HFFc6 (cell line): ENCODE measurements around the gene MEIKIN. TPM values are rescaled to one million over a fixed set of nuclear protein-coding genes. Genes with fewer than 3 reads are reported as not detected.
"Not testable (repeated sequence)": the region's sequence is repeated elsewhere in the genome, so short reads cannot be mapped to it uniquely, and the experiment has no call there.

Source experiments
- DNase-seq: peaks from one replicate; pipeline ENCODE4 v3.0.0-alpha.2; 2018
- H3K27ac Mint-ChIP-seq: 2 replicates; pipeline ENCODE4 v1.8.0; 2020; ENCODE audit warnings: mild to moderate bottlenecking, mixed read lengths
- H3K27me3 Mint-ChIP-seq: 2 replicates; pipeline ENCODE4 v1.8.0; 2021; ENCODE audit warnings: mild to moderate bottlenecking, moderate library complexity, mixed read lengths; ENCODE audit not compliant: insufficient read depth
- H3K36me3 Mint-ChIP-seq: 2 replicates; pipeline ENCODE4 v1.8.0; 2021; ENCODE audit warnings: low read depth, mixed read lengths
- H3K4me1 Mint-ChIP-seq: 2 replicates; pipeline ENCODE4 v1.8.0; 2020; ENCODE audit warnings: low read depth, mixed read lengths
- H3K4me3 Mint-ChIP-seq: 2 replicates; pipeline ENCODE4 v1.8.0; 2020; ENCODE audit warnings: mild to moderate bottlenecking, moderate library complexity, mixed read lengths
- H3K9me3 Mint-ChIP-seq: 2 replicates; pipeline ENCODE4 v1.8.0; 2020; ENCODE audit warnings: mild to moderate bottlenecking, mixed read lengths
- total RNA-seq, 6 experiments: library from RNA; stranded (reverse); fragmentation: NEBNext Ultra II Directional; extraction: Animal tissue kit (Norgen Biotek cat#: 25700); gene quantifications; 2 replicates in 1 of 6; 3 replicates in 5 of 6; pipeline ENCODE4 v1.2.3, GENCODE V29; 2021
- TF ChIP-seq, protein P1 (sequence below): fragments of 200-600 bp; sonication (generic); IDR thresholded peaks from 2 replicates; pipeline ENCODE4 v1.5.0; 2021; ENCODE audit warnings: antibody characterized with exemption, mild to moderate bottlenecking

The MEIKIN gene
- total RNA-seq, 6 experiments from 2014 or later: not detected

DNA sequence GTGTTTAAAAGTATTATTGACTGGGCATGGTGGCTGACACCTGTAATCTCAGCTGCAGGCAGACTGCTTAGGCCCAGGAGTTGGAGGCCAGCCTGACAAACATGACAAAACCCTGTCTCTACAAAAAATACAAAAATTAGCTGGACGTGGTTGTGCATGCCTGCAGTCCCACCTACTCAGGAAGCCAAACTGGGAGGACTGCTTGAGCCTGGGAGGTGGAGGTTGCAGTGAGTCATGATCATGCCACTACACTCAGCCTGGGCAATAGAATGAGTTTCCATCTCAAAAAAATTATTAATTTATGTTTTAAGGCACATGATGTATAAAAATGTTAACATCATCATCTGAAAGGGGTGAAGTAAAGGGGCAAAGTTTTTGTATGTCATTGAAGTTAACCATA is 98.9 kb downstream of the MEIKIN start:
- Mint-ChIP-seq H3K27ac (no peak overlapping the region), H3K27me3 (peaks cover 3% of the 10 kb centered on the region), H3K9me3 (peaks cover 58% of the 10 kb centered on the region), H3K4me1 (no peaks in the 10 kb centered on the region), H3K4me3 (no peak overlapping the region), H3K36me3 (peaks cover 9% of the 10 kb centered on the region)
- no peak for DNase-seq
- TF ChIP-seq, protein P1, sequence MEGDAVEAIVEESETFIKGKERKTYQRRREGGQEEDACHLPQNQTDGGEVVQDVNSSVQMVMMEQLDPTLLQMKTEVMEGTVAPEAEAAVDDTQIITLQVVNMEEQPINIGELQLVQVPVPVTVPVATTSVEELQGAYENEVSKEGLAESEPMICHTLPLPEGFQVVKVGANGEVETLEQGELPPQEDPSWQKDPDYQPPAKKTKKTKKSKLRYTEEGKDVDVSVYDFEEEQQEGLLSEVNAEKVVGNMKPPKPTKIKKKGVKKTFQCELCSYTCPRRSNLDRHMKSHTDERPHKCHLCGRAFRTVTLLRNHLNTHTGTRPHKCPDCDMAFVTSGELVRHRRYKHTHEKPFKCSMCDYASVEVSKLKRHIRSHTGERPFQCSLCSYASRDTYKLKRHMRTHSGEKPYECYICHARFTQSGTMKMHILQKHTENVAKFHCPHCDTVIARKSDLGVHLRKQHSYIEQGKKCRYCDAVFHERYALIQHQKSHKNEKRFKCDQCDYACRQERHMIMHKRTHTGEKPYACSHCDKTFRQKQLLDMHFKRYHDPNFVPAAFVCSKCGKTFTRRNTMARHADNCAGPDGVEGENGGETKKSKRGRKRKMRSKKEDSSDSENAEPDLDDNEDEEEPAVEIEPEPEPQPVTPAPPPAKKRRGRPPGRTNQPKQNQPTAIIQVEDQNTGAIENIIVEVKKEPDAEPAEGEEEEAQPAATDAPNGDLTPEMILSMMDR: no peak

DNA sequence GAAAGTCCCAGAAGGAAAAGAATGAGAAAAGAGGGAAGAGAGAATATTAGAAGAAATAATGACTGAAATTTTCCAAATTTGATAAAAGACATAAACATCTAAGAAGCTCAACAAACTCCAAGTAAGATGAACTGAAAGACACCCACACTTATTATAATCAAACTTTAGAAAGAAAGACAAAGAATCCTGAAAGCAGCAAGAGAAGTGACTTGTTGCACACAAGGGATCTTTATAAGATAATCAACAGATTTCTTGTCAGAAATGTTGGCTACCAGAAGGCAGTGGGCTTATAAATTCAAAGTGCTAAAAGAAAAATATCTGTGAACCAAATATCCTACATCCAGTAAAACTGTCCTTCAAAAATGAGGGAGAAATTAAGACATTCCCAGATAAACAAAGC is 99.6 kb downstream of the MEIKIN start:
- Mint-ChIP-seq H3K9me3 (peaks cover 58% of the 10 kb centered on the region), H3K27me3 (peaks cover 7% of the 10 kb centered on the region), H3K27ac (no peak overlapping the region), H3K4me1 (no peaks in the 10 kb centered on the region), H3K36me3 (peaks cover 9% of the 10 kb centered on the region), H3K4me3 (no peak overlapping the region)
- no peak for DNase-seq
- TF ChIP-seq, protein P1: no peak

DNA sequence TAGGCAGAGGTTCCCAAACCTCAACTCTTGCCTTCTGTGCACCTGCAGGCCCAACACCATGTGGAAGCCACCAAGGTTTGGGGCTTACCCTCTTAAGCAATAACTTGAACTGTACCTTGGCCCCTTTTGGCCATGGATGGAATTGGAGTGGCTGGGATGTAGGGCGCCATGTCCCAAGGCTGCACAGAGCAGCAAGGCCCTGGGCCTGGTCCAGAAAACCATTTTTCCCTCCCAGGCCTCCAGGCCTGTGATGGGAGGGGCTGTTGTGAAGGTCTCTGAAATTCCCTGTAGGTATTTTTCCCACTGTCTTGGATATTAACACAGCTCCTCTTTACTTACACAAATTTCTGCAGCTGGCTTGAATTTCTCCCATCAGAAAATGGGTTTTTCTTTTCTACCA is 102.5 kb downstream of the MEIKIN start:
- not testable (repeated sequence) for DNase-seq, H3K4me3 Mint-ChIP-seq, H3K36me3 Mint-ChIP-seq, H3K27ac Mint-ChIP-seq, H3K4me1 Mint-ChIP-seq, H3K27me3 Mint-ChIP-seq
- peaks cover 42% of the 10 kb centered on the region for H3K9me3 Mint-ChIP-seq

DNA sequence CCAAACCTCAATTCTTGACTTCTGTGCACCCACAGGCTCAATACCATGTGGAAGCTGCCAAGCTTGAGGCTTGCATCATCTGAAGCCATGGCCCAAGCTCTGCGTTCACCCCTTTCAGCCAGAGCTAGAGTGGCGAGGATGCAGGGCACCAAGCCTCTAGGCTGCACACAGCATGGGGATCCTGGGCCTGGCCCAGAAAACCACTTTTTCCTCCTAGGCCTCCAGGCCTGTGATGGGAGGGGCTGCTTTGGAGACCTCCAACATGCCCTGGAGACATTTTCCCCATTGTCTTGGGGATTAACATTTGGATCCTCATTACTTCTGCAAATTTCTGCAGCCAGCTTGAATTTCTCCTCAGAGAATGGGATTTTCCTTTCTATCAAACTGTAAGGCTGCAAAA is 112.8 kb downstream of the MEIKIN start:
- not testable (repeated sequence) for H3K4me1 Mint-ChIP-seq, H3K27ac Mint-ChIP-seq, H3K4me3 Mint-ChIP-seq, H3K9me3 Mint-ChIP-seq, DNase-seq, H3K27me3 Mint-ChIP-seq, H3K36me3 Mint-ChIP-seq

DNA sequence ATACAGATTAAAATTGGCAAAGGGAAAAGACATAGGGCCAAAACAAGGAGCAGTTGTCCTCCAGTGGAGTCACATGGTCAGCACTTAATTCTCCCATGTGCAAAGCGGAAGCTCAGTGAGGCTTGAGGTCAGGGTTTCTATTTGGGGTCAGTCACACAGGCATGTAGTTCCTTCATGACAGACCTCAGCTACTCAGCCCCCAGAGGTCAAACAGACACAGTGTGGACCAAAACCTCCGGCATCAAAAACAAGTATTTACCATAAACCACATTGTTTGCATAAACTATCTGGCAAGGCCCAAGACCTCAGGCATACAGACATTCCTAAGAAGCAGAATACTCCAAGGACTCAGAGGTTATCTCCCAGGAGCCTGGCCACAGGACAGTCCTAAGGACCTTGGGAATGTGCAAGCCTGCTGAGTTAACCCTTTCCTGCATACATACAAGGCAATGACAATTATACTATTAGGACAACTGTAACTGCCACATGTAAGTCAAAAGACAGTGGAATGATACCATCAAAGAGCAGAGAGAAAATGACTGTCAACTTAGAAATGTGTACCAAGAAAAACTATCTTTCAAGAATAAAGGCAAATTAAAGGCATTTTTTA is 120.0 kb downstream of the MEIKIN start:
- H3K27me3 Mint-ChIP-seq: peaks cover 4% of the 10 kb centered on the region; the same call in 1 of the 2 replicates
- peaks cover 14% of the 10 kb centered on the region for H3K4me1 Mint-ChIP-seq
- no peak overlapping the region for H3K4me3 Mint-ChIP-seq
- TF ChIP-seq, protein P1: no peak
- no peaks in the 10 kb centered on the region for H3K36me3 Mint-ChIP-seq
- no peaks in the 10 kb centered on the region for H3K9me3 Mint-ChIP-seq
- H3K27ac Mint-ChIP-seq: no peak overlapping the region
- DNase-seq: no peak

DNA sequence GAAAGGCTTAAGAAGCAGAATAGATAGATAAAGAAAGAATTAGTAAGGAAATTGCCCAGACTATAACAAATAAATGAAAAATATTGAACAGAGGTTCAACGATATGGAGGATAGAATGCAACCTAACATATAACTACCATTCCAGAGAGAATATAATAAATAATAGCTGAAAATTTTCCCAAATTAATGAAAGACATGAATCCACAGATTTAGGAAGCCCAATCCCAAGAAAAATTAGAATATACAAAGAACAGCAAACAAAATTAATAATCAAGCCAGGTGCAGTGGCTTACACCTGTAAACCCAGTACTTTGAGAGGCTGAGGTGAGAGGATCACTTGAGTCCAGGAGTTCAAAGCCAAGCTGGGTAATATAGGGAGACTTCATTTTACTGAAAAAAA is 120.8 kb downstream of the MEIKIN start:
- Mint-ChIP-seq H3K27me3 (peaks cover 4% of the 10 kb centered on the region; the same call in 1 of the 2 replicates), H3K27ac (no peak overlapping the region), H3K36me3 (no peaks in the 10 kb centered on the region), H3K4me3 (no peak overlapping the region), H3K9me3 (no peaks in the 10 kb centered on the region), H3K4me1 (peaks cover 14% of the 10 kb centered on the region)
- TF ChIP-seq, protein P1: no peak
- no peak for DNase-seq

DNA sequence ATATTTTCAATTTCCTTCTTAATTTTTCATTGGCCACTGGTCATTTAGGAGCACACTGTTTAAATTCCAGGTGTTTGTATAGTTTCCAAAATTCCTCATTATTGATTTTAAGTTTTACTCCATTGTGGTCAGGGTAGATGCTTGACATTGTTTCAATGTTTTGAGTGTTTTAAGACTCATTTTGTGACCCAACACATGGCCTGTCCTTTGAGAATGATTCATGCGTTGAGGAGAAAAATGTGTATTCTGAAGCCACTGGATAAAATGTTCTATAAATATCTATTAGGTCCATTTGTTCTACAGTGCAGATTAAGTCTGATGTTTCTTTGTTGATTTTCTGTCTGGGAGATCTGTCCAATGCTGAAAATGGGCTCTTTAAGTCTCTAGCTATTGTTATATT is 124.2 kb downstream of the MEIKIN start:
- TF ChIP-seq, protein P1: no peak
- H3K27ac Mint-ChIP-seq: no peak overlapping the region
- H3K4me1 Mint-ChIP-seq: peaks cover 14% of the 10 kb centered on the region
- H3K27me3 Mint-ChIP-seq: peaks cover 4% of the 10 kb centered on the region; the same call in 1 of the 2 replicates
- no peaks in the 10 kb centered on the region for H3K9me3 Mint-ChIP-seq
- no peaks in the 10 kb centered on the region for H3K36me3 Mint-ChIP-seq
- H3K4me3 Mint-ChIP-seq: no peak overlapping the region
- peak; percentile 2 for DNase-seq
